Endothelial cell of umbilical vein (primary cell): Measurements from ENCODE around the gene MYH16.

Experiments used
- MYC ChIP-seq: IDR thresholded peaks from one replicate; pipeline ENCODE4 v1.6.1; 2011; ENCODE audit warnings: mild to moderate bottlenecking, low read depth, low read length
- POLR2A ChIP-seq: IDR thresholded peaks from 2 replicates; pipeline ENCODE4 v1.6.1; 2012; ENCODE audit warnings: low read depth, mild to moderate bottlenecking, control low read depth, low read length
- TF ChIP-seq, protein P1 (sequence below): IDR thresholded peaks from 2 replicates; pipeline ENCODE4 v1.6.1; 2011; ENCODE audit not compliant: insufficient read depth, insufficient read length

DNA sequence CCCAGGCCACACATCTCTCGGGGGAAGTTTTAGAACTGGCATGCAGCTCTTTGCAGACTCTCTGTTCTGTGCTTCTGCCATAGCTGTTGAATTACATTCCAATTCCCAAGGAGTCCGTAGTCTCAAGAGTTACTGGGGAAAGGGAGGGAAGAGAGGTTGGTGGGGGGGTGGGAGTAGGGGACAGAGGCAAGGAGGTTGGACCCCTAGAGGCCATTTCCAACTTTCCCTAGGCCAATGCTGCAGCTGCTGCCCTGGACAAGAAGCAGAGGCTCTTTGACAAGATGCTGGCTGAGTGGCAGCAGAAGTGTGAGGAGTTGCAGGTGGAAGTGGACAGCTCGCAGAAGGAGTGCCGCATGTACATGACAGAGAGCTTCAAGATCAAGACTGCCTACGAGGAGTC, 23.8 kb downstream of the MYH16 start:
- no peak for TF ChIP-seq MYC
- TF ChIP-seq POLR2A = no peak
- TF ChIP-seq, protein P1, sequence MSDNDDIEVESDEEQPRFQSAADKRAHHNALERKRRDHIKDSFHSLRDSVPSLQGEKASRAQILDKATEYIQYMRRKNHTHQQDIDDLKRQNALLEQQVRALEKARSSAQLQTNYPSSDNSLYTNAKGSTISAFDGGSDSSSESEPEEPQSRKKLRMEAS = no peak
